HepG2 (cell line): ENCODE data around the gene TNP2. TPM values are rescaled to one million over a fixed set of nuclear protein-coding genes. Genes with fewer than 3 reads are reported as not detected.

Source experiments
- ASH2L ChIP-seq: fragments of 300-600, 200-600 bp; sonication (generic); IDR thresholded peaks from 2 replicates; pipeline ENCODE4 v1.7.0; 2017; ENCODE audit warnings: low read depth, mild to moderate bottlenecking, moderate library complexity, mixed read lengths, low read length; ENCODE audit not compliant: insufficient read length
- BHLHE40 ChIP-seq: IDR thresholded peaks from 2 replicates; pipeline ENCODE4 v1.6.1; 2011; ENCODE audit warnings: low read length, improper control_type of control experiment
- EZH2 ChIP-seq: conservative IDR thresholded peaks from 2 replicates; pipeline ENCODE4 v1.6.1; 2012; ENCODE audit warnings: mild to moderate bottlenecking, low read depth, low read length, moderate library complexity
- FOXP1 ChIP-seq, 2 experiments: fragments of 450-650 bp in 1 of 2; IDR thresholded peaks; 2 replicates each; pipeline ENCODE4 v1.6.1; 2017 to 2018; ENCODE audit warnings: antibody characterized with exemption in 1 of 2
- ISX ChIP-seq: sonication (generic); formaldehyde crosslinking; conservative IDR thresholded peaks from 2 replicates; pipeline ENCODE4 v1.5.0; 2020; ENCODE audit warnings: missing genetic modification reagents
- KLF13 ChIP-seq: sonication (generic); formaldehyde crosslinking; IDR thresholded peaks from 2 replicates; pipeline ENCODE4 v1.4.0; 2020; ENCODE audit warnings: mild to moderate bottlenecking, missing genetic modification reagents
- LCORL ChIP-seq, 2 experiments: fragments of 450-650 bp in 1 of 2; sonication (generic) in 1 of 2; formaldehyde crosslinking in 1 of 2; IDR thresholded peaks; 2 replicates each; pipeline versions ENCODE4 v1.5.0 to v1.6.1; 2017 to 2020; ENCODE audit warnings: antibody characterized with exemption in 1 of 2, missing genetic modification reagents in 1 of 2
- MED8 ChIP-seq: sonication (generic); formaldehyde crosslinking; IDR thresholded peaks from 2 replicates; pipeline ENCODE4 v1.8.1; 2023; ENCODE audit warnings: mild to moderate bottlenecking, missing genetic modification reagents; ENCODE audit not compliant: insufficient replicate concordance
- NCOA1 ChIP-seq: sonication (generic); formaldehyde crosslinking; IDR thresholded peaks from 2 replicates; pipeline ENCODE4 v1.9.0; 2021; ENCODE audit warnings: missing genetic modification reagents
- ONECUT2 ChIP-seq: sonication (generic); formaldehyde crosslinking; IDR thresholded peaks from 2 replicates; pipeline ENCODE4 v1.4.0; 2020; ENCODE audit warnings: missing genetic modification reagents
- RBFOX2 ChIP-seq: fragments of 200-400 bp; formaldehyde crosslinking; IDR thresholded peaks from 2 replicates; pipeline ENCODE4 v1.6.1; 2017; ENCODE audit warnings: low read depth, mild to moderate bottlenecking, low read length
- RCOR2 ChIP-seq: IDR thresholded peaks from 2 replicates; pipeline ENCODE4 v1.6.1; 2016; ENCODE audit warnings: missing biosample characterization, missing genetic modification reagents
- SCMH1 ChIP-seq: sonication (generic); formaldehyde crosslinking; IDR thresholded peaks from 2 replicates; pipeline ENCODE4 v1.9.0; 2021; ENCODE audit warnings: missing genetic modification reagents, mild to moderate bottlenecking, borderline replicate concordance
- SP140L ChIP-seq: sonication (generic); formaldehyde crosslinking; IDR thresholded peaks from 2 replicates; pipeline ENCODE4 v1.4.0; 2020; ENCODE audit warnings: missing genetic modification reagents, borderline replicate concordance
- SRSF1 ChIP-seq: fragments of 200-400 bp; formaldehyde crosslinking; optimal IDR thresholded peaks from 2 replicates; pipeline ENCODE3; 2017; ENCODE audit warnings: mild to moderate bottlenecking, low read depth, low read length, moderate library complexity
- U2AF1 ChIP-seq: fragments of 200-400 bp; formaldehyde crosslinking; optimal IDR thresholded peaks from 2 replicates; pipeline ENCODE3; 2017; ENCODE audit warnings: mild to moderate bottlenecking, low read depth, low read length
- ZC3H13 ChIP-seq: sonication (generic); formaldehyde crosslinking; IDR thresholded peaks from 2 replicates; pipeline ENCODE4 v1.8.1; 2023; ENCODE audit warnings: mild to moderate bottlenecking, missing genetic modification reagents, moderate library complexity
- ZKSCAN8 ChIP-seq: IDR thresholded peaks from 2 replicates; pipeline ENCODE4 v1.6.1; 2016; ENCODE audit warnings: borderline replicate concordance, missing genetic modification reagents, missing compliant biosample characterization
- ZNF296 ChIP-seq: sonication (generic); formaldehyde crosslinking; conservative IDR thresholded peaks from 2 replicates; pipeline ENCODE4 v1.5.0; 2020; ENCODE audit warnings: mild to moderate bottlenecking, missing genetic modification reagents
- ZNF337 ChIP-seq: sonication (generic); formaldehyde crosslinking; IDR thresholded peaks from 2 replicates; pipeline ENCODE4 v1.5.1; 2020; ENCODE audit warnings: missing genetic modification reagents, low read depth, mild to moderate bottlenecking, borderline replicate concordance
- ZNF496 ChIP-seq: sonication (generic); formaldehyde crosslinking; IDR thresholded peaks from 2 replicates; pipeline ENCODE4 v1.8.1; 2023; ENCODE audit warnings: mild to moderate bottlenecking, moderate library complexity, missing genetic modification reagents; ENCODE audit not compliant: insufficient replicate concordance
- ZNF562 ChIP-seq: sonication (generic); formaldehyde crosslinking; IDR thresholded peaks from 2 replicates; pipeline ENCODE4 v1.8.0; 2022; ENCODE audit warnings: missing genetic modification reagents, borderline replicate concordance
- ZNF570 ChIP-seq: sonication (generic); formaldehyde crosslinking; IDR thresholded peaks from 2 replicates; pipeline ENCODE4 v1.4.0; 2020; ENCODE audit warnings: mild to moderate bottlenecking, missing genetic modification reagents, borderline replicate concordance
- ZNF614 ChIP-seq: IDR thresholded peaks from 2 replicates; pipeline ENCODE4 v1.6.1; 2018; ENCODE audit warnings: missing biosample characterization, missing genetic modification reagents, inconsistent platforms, borderline replicate concordance
- ZNF615 ChIP-seq: sonication (generic); formaldehyde crosslinking; IDR thresholded peaks from 2 replicates; pipeline ENCODE4 v1.5.0; 2020; ENCODE audit warnings: mild to moderate bottlenecking, missing genetic modification reagents, borderline replicate concordance
- ZNF660 ChIP-seq: sonication (generic); formaldehyde crosslinking; IDR thresholded peaks from 2 replicates; pipeline ENCODE4 v1.5.1; 2020; ENCODE audit warnings: mild to moderate bottlenecking, low read depth, missing genetic modification reagents, borderline replicate concordance
- ZNF75D ChIP-seq: sonication (generic); formaldehyde crosslinking; IDR thresholded peaks from 2 replicates; pipeline ENCODE4 v1.8.1; 2023; ENCODE audit warnings: missing genetic modification reagents, mild to moderate bottlenecking, borderline replicate concordance
- ZNF781 ChIP-seq: sonication (generic); formaldehyde crosslinking; IDR thresholded peaks from 2 replicates; pipeline ENCODE4 v1.5.1; 2020; ENCODE audit warnings: borderline replicate concordance, mild to moderate bottlenecking, missing genetic modification reagents; ENCODE audit errors: not compliant biosample characterization
- polyA plus RNA-seq, 8 experiments: library from polyadenylated mRNA; depleted of rRNA in 3 of 8; stranded (reverse) in 7 of 8; unstranded in 1 of 8; fragments of >200 nt; fragmentation: Illumina TruSeq in 4 of 8; extraction: Trizol in 4 of 8; gene quantifications; 2 replicates each; pipeline versions ENCODE4 v1.2.1 to v1.2.3, GENCODE V29; 2011 to 2016; ENCODE audit warnings: low read depth in 4 of 8, missing spikeins in 1 of 8, mixed read lengths in 1 of 8; ENCODE audit not compliant: insufficient read depth in 1 of 8
- total RNA-seq, 5 experiments: library from RNA; depleted of rRNA; stranded (reverse); fragments of >200 nt; fragmentation: Illumina TruSeq; extraction: Trizol; gene quantifications; 2 replicates each; pipeline ENCODE4 v1.2.3, GENCODE V29; 2016; ENCODE audit warnings: low read depth in 1 of 5

TNP2 gene
- total and polyA plus RNA-seq, 2 of the 13 experiments (the other 11 are each of a cell fraction or from before 2014, with no cell fraction given): not detected

GRCh38 chr16:11309895-11310633 lies 40.9 kb upstream of the TNP2 start (continued):
- TF ChIP-seq RBFOX2 (no peak), MED8 (CRISPR knock-in tag) (no peak), ZC3H13 (CRISPR knock-in tag) (peak; percentile 78), ZNF660 (CRISPR knock-in tag) (no peak), ZNF496 (CRISPR knock-in tag) (no peak), U2AF1 (no peak), EZH2 (no peak), ZNF337 (CRISPR knock-in tag) (peak; percentile 97; the same call in 1 of the 2 replicates), FOXP1 (IDR thresholded peaks at IDR 0.05) (peak; percentile 98), FOXP1 (CRISPR knock-in tag; IDR thresholded peaks at IDR 0.05) (peak; percentile 99), BHLHE40 (peak; percentile 72), ONECUT2 (CRISPR knock-in tag) (no peak), NCOA1 (CRISPR knock-in tag) (peak; percentile 68; the same call in 1 of the 2 replicates), ASH2L (peak; percentile 34), ZNF296 (CRISPR knock-in tag) (no peak; the same call in 1 of the 2 replicates), RCOR2 (peak; percentile 97), ZNF75D (CRISPR knock-in tag) (no peak), ZNF570 (CRISPR knock-in tag) (no peak), ISX (CRISPR knock-in tag) (no peak), LCORL (IDR thresholded peaks at IDR 0.05) (peak; percentile 63), LCORL (CRISPR knock-in tag; IDR thresholded peaks at IDR 0.05) (peak; percentile 91), KLF13 (CRISPR knock-in tag) (no peak), SP140L (CRISPR knock-in tag) (no peak), ZKSCAN8 (CRISPR knock-in tag) (peak; percentile 85; the same call in 1 of the 2 replicates), SRSF1 (no peak), ZNF781 (CRISPR knock-in tag) (no peak), ZNF562 (CRISPR knock-in tag) (no peak), ZNF615 (CRISPR knock-in tag) (no peak), ZNF614 (CRISPR knock-in tag) (0 out of 2 replicates have a peak, but pooled peaks have one; percentile 57), SCMH1 (CRISPR knock-in tag) (no peak)
